ENCODE measurements around the gene QKI. TPM values are rescaled to one million over a fixed set of nuclear protein-coding genes. Genes with fewer than 3 reads are reported as not detected.

The QKI gene
- total RNA-seq, 1 donor from 2014 or later, result 267 TPM

- H3K4me1 Mint-ChIP-seq, result peaks cover 31% of the 10 kb centered on the region
- peaks cover 12% of the 10 kb centered on the region for H3K36me3 Mint-ChIP-seq (ENCODE audit: low read depth)
- TF ChIP-seq, protein P1, sequence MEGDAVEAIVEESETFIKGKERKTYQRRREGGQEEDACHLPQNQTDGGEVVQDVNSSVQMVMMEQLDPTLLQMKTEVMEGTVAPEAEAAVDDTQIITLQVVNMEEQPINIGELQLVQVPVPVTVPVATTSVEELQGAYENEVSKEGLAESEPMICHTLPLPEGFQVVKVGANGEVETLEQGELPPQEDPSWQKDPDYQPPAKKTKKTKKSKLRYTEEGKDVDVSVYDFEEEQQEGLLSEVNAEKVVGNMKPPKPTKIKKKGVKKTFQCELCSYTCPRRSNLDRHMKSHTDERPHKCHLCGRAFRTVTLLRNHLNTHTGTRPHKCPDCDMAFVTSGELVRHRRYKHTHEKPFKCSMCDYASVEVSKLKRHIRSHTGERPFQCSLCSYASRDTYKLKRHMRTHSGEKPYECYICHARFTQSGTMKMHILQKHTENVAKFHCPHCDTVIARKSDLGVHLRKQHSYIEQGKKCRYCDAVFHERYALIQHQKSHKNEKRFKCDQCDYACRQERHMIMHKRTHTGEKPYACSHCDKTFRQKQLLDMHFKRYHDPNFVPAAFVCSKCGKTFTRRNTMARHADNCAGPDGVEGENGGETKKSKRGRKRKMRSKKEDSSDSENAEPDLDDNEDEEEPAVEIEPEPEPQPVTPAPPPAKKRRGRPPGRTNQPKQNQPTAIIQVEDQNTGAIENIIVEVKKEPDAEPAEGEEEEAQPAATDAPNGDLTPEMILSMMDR (conservative IDR thresholded peaks at IDR 0.05), result no peak
- no peak for DNase-seq (ENCODE audit: low read depth, low spot score)
- H3K27me3 Mint-ChIP-seq (ENCODE audit: low read depth), result no peaks in the 10 kb centered on the region
- H3K4me3 Mint-ChIP-seq, result no peak overlapping the region
- no peaks in the 10 kb centered on the region for H3K9me3 Mint-ChIP-seq
- H3K27ac Mint-ChIP-seq (ENCODE audit: unreplicated experiment), result no peak overlapping the region
These were observed 151.5 kb downstream of the QKI start for GRCh38 chr6:163566056-163566455.

DNA sequence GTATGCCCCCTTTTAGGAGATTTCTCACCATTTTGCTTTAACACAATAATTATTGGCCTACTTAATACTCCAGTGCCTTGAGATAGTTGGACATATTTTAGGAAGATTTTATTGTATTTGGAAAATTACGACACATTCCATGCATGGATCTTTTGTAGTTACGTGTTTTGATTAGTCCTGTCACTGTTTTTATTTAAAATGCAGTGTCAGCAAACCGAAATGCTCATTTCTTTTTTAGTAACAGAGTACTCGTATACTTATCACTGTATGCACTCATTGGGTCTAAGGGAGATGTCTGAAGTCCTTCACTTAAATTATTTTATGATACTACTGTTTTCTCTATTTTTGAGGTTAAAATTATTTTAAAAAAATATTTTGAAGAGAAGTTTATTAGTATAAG, 153.8 kb downstream of the QKI start:
- H3K36me3 Mint-ChIP-seq (ENCODE audit: low read depth), result peaks cover 14% of the 10 kb centered on the region
- peaks cover 48% of the 10 kb centered on the region for H3K4me1 Mint-ChIP-seq
- TF ChIP-seq, protein P1 (conservative IDR thresholded peaks at IDR 0.05), result no peak
- H3K27me3 Mint-ChIP-seq (ENCODE audit: low read depth), result no peaks in the 10 kb centered on the region
- no peak overlapping the region for H3K4me3 Mint-ChIP-seq
- peaks cover 3% of the 10 kb centered on the region for H3K9me3 Mint-ChIP-seq
- no peak for DNase-seq (ENCODE audit: low read depth, low spot score)
- H3K27ac Mint-ChIP-seq (ENCODE audit: unreplicated experiment), result no peak overlapping the region

DNA sequence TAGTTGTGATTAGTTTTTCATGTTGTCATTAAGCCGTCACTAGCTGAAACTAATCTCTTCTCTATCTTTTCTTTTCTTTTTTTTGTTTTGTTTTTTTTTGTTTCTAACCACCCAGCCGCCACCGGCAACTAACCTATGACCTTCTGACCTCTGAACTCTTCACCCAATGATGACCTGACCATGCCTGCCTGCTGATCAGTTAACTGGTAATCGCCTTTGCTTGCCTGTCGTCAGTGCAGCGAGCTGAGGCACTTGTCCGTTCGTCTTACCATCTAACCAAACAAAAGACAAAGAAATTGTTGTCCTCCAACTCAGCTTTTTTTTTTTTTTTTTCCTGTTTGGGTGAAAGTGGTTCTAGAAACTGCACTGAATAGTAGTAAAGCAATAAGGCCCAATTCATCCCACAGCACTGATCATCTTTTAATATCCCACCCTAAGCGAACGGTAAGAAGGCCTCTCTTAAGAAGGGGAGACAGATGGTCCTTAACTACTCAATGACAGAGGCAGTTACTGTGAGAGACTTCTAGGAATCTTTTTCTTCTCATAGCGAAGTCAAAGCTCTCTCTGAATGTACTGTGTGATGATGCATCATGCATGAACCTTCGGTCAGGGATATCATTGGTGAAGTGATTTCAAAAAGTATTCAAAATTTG, 156.2 kb downstream of the QKI start:
- Mint-ChIP-seq H3K27me3 (ENCODE audit: low read depth) (no peaks in the 10 kb centered on the region), H3K9me3 (peaks cover 3% of the 10 kb centered on the region), H3K36me3 (ENCODE audit: low read depth) (peaks cover 10% of the 10 kb centered on the region), H3K4me3 (peak overlapping the region; percentile 58), H3K4me1 (peaks cover 48% of the 10 kb centered on the region), H3K27ac (ENCODE audit: unreplicated experiment) (peak overlapping the region; percentile 40)
- TF ChIP-seq, protein P1 (conservative IDR thresholded peaks at IDR 0.05), result no peak
- peak; percentile 36 for DNase-seq (ENCODE audit: low read depth, low spot score)

- Mint-ChIP-seq H3K4me3 (no peak overlapping the region), H3K27me3 (ENCODE audit: low read depth) (no peaks in the 10 kb centered on the region), H3K9me3 (peaks cover 3% of the 10 kb centered on the region), H3K27ac (ENCODE audit: unreplicated experiment) (no peak overlapping the region), H3K4me1 (peaks cover 48% of the 10 kb centered on the region), H3K36me3 (ENCODE audit: low read depth) (peaks cover 10% of the 10 kb centered on the region)
- TF ChIP-seq, protein P1 (conservative IDR thresholded peaks at IDR 0.05), result no peak
- DNase-seq (ENCODE audit: low read depth, low spot score), result no peak
These were observed 157.2 kb downstream of the QKI start for GRCh38 chr6:163571730-163572129.

- no peak for DNase-seq (ENCODE audit: low read depth, low spot score)
- peaks cover 10% of the 10 kb centered on the region for H3K36me3 Mint-ChIP-seq (ENCODE audit: low read depth)
- no peaks in the 10 kb centered on the region for H3K27me3 Mint-ChIP-seq (ENCODE audit: low read depth)
- peaks cover 3% of the 10 kb centered on the region for H3K9me3 Mint-ChIP-seq
- peak overlapping the region; percentile 42 for H3K4me3 Mint-ChIP-seq
- no peak overlapping the region for H3K27ac Mint-ChIP-seq (ENCODE audit: unreplicated experiment)
- peaks cover 54% of the 10 kb centered on the region for H3K4me1 Mint-ChIP-seq
- TF ChIP-seq, protein P1 (conservative IDR thresholded peaks at IDR 0.05), result no peak
These were observed 158.1 kb downstream of the QKI start for GRCh38 chr6:163572612-163573011.
